CD4-positive, alpha-beta memory T cell (primary cell): ENCODE measurements around the gene SELENOH. TPM values are rescaled to one million over a fixed set of nuclear protein-coding genes. Genes with fewer than 3 reads are reported as not detected.
"Not testable (repeated sequence)": the region's sequence is repeated elsewhere in the genome, so short reads cannot be mapped to it uniquely, and the experiment has no call there.

ENCODE experiments used
- CTCF ChIA-PET: fragments of 350-600 bp; sonication (Branson Sonifier 250); formaldehyde crosslinking; loops from one replicate; lab custom pipeline; 2021; ENCODE audit warnings: inconsistent platforms; ENCODE audit not compliant: partially characterized antibody; lab: Charles Lee
- POLR2A ChIA-PET: fragments of 350-600 bp; sonication (Branson Sonifier 250); formaldehyde crosslinking; loops from one replicate; lab custom pipeline; 2021; ENCODE audit not compliant: partially characterized antibody; lab: Charles Lee
- DNase-seq, 5 donors: peaks; one replicate each; pipeline versions ENCODE4 v3.0.0 to v3.0.0-alpha.2; 2020 to 2022; ENCODE audit warnings: mixed read lengths in 1 of 5
- H3K27ac ChIP-seq: one replicate; pipeline ENCODE4 v1.7.0; 2013; ENCODE audit warnings: low read depth, low read length
- H3K27me3 ChIP-seq: 2 replicates; pipeline ENCODE4 v1.7.0; 2013; ENCODE audit warnings: mild to moderate bottlenecking, low read length, moderate library complexity; ENCODE audit not compliant: insufficient read depth
- H3K36me3 ChIP-seq: 2 replicates; pipeline ENCODE4 v1.7.0; 2013; ENCODE audit warnings: mild to moderate bottlenecking, low read length, moderate library complexity; ENCODE audit not compliant: insufficient read depth
- H3K4me1 ChIP-seq: 2 replicates; pipeline ENCODE4 v1.7.0; 2013; ENCODE audit warnings: mild to moderate bottlenecking, low read length, moderate library complexity; ENCODE audit not compliant: insufficient read depth
- H3K4me3 ChIP-seq, 2 donors: one replicate each; pipeline ENCODE4 v1.7.0; 2013; ENCODE audit warnings: low read length in 2 of 2, mild to moderate bottlenecking in 1 of 2
- H3K9me3 ChIP-seq, 2 donors: one replicate each; pipeline ENCODE4 v1.7.0; 2013; ENCODE audit warnings: low read length in 2 of 2, control low read depth in 1 of 2; ENCODE audit not compliant: control insufficient read depth in 1 of 2
- H3K27ac Mint-ChIP-seq, 7 donors: one replicate each; pipeline ENCODE4 v1.8.0; 2020 to 2021; ENCODE audit warnings: mixed read lengths in 7 of 7, mild to moderate bottlenecking in 6 of 7, inconsistent platforms in 3 of 7, moderate library complexity in 3 of 7
- H3K27me3 Mint-ChIP-seq, 2 donors: one replicate each; pipeline ENCODE4 v1.8.0; 2020 to 2021; ENCODE audit warnings: mixed read lengths in 2 of 2
- H3K36me3 Mint-ChIP-seq, 2 donors: one replicate each; pipeline ENCODE4 v1.8.0; 2020 to 2021; ENCODE audit warnings: mixed read lengths in 2 of 2, inconsistent platforms in 1 of 2, mild to moderate bottlenecking in 1 of 2
- H3K4me1 Mint-ChIP-seq, 4 donors: one replicate each; pipeline ENCODE4 v1.8.0; 2020 to 2021; ENCODE audit warnings: mixed read lengths in 4 of 4, mild to moderate bottlenecking in 1 of 4
- H3K4me3 Mint-ChIP-seq, 8 donors: one replicate each; pipeline ENCODE4 v1.8.0; 2020 to 2021; ENCODE audit warnings: mixed read lengths in 8 of 8, mild to moderate bottlenecking in 7 of 8, moderate library complexity in 6 of 8, inconsistent platforms in 3 of 8
- H3K9me3 Mint-ChIP-seq, 8 donors: one replicate each; pipeline ENCODE4 v1.8.0; 2020 to 2021; ENCODE audit warnings: mixed read lengths in 8 of 8, mild to moderate bottlenecking in 5 of 8, inconsistent platforms in 3 of 8, moderate library complexity in 1 of 8
- intact Hi-C: fragments of 100-400 bp; cut with micrococcal nuclease; formaldehyde crosslinking; loops from one replicate; pipeline ENCODE4 v1.15.1; 2023
- polyA plus RNA-seq, 2 donors: library from polyadenylated mRNA; unstranded; fragments of 300-500 nt; fragmentation: Illumina TruSeq; gene quantifications; one replicate each; pipeline ENCODE4 v1.2.3, GENCODE V29; 2021
- total RNA-seq, 2 experiments: library from RNA; stranded (reverse); gene quantifications; one replicate each; pipeline ENCODE4 v1.2.3, GENCODE V29; 2021

Gene SELENOH
- total and polyA plus RNA-seq, 4 experiments from 2014 or later, result 102 to 223 (median 150) TPM

GRCh38 chr11:57705432-57705831, 35.9 kb upstream of the SELENOH start:
- H3K27ac ChIP-seq, H3K27ac Mint-ChIP-seq, H3K4me3 ChIP-seq, DNase-seq, H3K4me1 ChIP-seq, H3K9me3 Mint-ChIP-seq, H3K27me3 ChIP-seq, H3K27me3 Mint-ChIP-seq, H3K9me3 ChIP-seq, intact Hi-C loops, H3K4me3 Mint-ChIP-seq: not testable (repeated sequence)
- peaks cover 11 to 20% (median 12%) of the 10 kb centered on the region in 4 donors for H3K4me1 Mint-ChIP-seq
- ChIA-PET POLR2A (interaction anchor here (0.6 kb wide), 1 partner anchor 13 kb away, joined by 3 read pairs; no protein-coding TSS in a partner anchor), CTCF (interaction anchor here (3.3 kb wide), 1 partner anchor 95 kb away, joined by 17 read pairs; no protein-coding TSS in a partner anchor)
- H3K36me3 Mint-ChIP-seq, result peaks cover 19 to 47% of the 10 kb centered on the region in 2 donors
- H3K36me3 ChIP-seq, result peaks cover 27% of the 10 kb centered on the region

GRCh38 chr11:57709802-57710367, 31.4 kb upstream of the SELENOH start:
- peaks cover 33% of the 10 kb centered on the region for H3K4me1 ChIP-seq
- H3K27ac Mint-ChIP-seq, result peak overlapping the region in 5 of 7 donors; percentile 3 to 79 (median 51)
- peak overlapping the region in 1 of 8 donors; percentile 21 for H3K4me3 Mint-ChIP-seq
- H3K36me3 ChIP-seq, result peaks cover 1% of the 10 kb centered on the region
- peaks cover 3 to 32% of the 10 kb centered on the region in 2 donors for H3K36me3 Mint-ChIP-seq
- no peaks in the 10 kb centered on the region for H3K27me3 ChIP-seq
- no peak overlapping the region for H3K4me3 ChIP-seq
- H3K9me3 Mint-ChIP-seq, result no peaks in the 10 kb centered on the region
- H3K9me3 ChIP-seq, result no peaks in the 10 kb centered on the region
- DNase-seq, result no peak
- CTCF ChIA-PET, result interaction anchor here (1.1 to 5.3 kb wide), 4 partner anchors 8 to 142 kb away, joined by 4 to 30 read pairs (median 5); partner anchors contain the start of gene UBE2L6
- intact Hi-C loops, result loop anchor here (5.0 to 10.0 kb wide), 2 partner anchors 1432 to 1845 kb away; partner anchors contain the start of gene FAM111A
- no peaks in the 10 kb centered on the region for H3K27me3 Mint-ChIP-seq
- peaks cover 31 to 62% (median 44%) of the 10 kb centered on the region in 4 donors for H3K4me1 Mint-ChIP-seq
- POLR2A ChIA-PET, result interaction anchor here (0.7 to 2.6 kb wide), 4 partner anchors 9 to 253 kb away, joined by 3 to 29 read pairs (median 4); partner anchors contain the start of gene SELENOH
- no peak overlapping the region for H3K27ac ChIP-seq

GRCh38 chr11:57711414-57712255, 29.7 kb upstream of the SELENOH start, which contains the start of gene MED19:
TSS of gene MED19 (minus strand) at chr11:57712215. CDS start at chr11:57712179, 36 bp downstream.
- Mint-ChIP-seq H3K4me3 (peak within 1 kb of the TSS; percentile 93 to 99 (median 98)), H3K27ac (peak within 1 kb of the TSS; percentile 91 to 99 (median 98)), H3K36me3 (peaks cover 0 to 28% of the 10 kb centered on the region in 2 donors), H3K9me3 (no peaks in the 10 kb centered on the region), H3K4me1 (peaks cover 31 to 64% (median 44%) of the 10 kb centered on the region in 4 donors), H3K27me3 (no peaks in the 10 kb centered on the region)
- peak; percentile 81 to 92 (median 84) for DNase-seq
- Histone ChIP-seq H3K4me1 (peaks cover 34% of the 10 kb centered on the region), H3K9me3 (no peaks in the 10 kb centered on the region), H3K4me3 (peak within 1 kb of the TSS; percentile 92 to 96), H3K27me3 (no peaks in the 10 kb centered on the region), H3K27ac (peak within 1 kb of the TSS; percentile 96), H3K36me3 (no peaks in the 10 kb centered on the region)
- intact Hi-C loops, result loop anchor here (1.0 to 10.0 kb wide), 12 partner anchors 30 to 1957 kb away; partner anchors contain the start of genes CLP1, FAM111A, PATL1 and SELENOH
- CTCF ChIA-PET, result interaction anchor here (0.9 to 5.3 kb wide), 4 partner anchors 89 to 218 kb away, joined by 3 to 30 read pairs (median 4); partner anchors contain the start of gene UBE2L6
- POLR2A ChIA-PET, result interaction anchor here (0.6 to 3.7 kb wide), 19 partner anchors 8 to 866 kb away, joined by 3 to 29 read pairs (median 4); partner anchors contain the start of genes BTBD18, SELENOH, SSRP1 and TIMM10

GRCh38 chr11:57712256-57713150, 28.8 kb upstream of the SELENOH start, which contains the start of gene TMX2:
TSS of gene TMX2 (plus strand) at chr11:57712593. CDS start at chr11:57712619, 26 bp downstream.
- H3K27me3 Mint-ChIP-seq, result no peaks in the 10 kb centered on the region
- no peaks in the 10 kb centered on the region for H3K9me3 ChIP-seq
- H3K4me1 Mint-ChIP-seq, result peaks cover 30 to 64% (median 43%) of the 10 kb centered on the region in 4 donors
- peaks cover 34% of the 10 kb centered on the region for H3K4me1 ChIP-seq
- H3K4me3 Mint-ChIP-seq, result peak within 1 kb of the TSS; percentile 93 to 99 (median 98)
- intact Hi-C loops, result loop anchor here (1.0 to 10.0 kb wide), 12 partner anchors 29 to 1956 kb away; partner anchors contain the start of genes CLP1, FAM111A, PATL1 and SELENOH
- no peaks in the 10 kb centered on the region for H3K9me3 Mint-ChIP-seq
- DNase-seq, result peak; percentile 89 to 97 (median 94)
- ChIA-PET POLR2A (interaction anchor here (0.6 to 3.7 kb wide), 20 partner anchors 9 to 866 kb away, joined by 3 to 29 read pairs (median 4); partner anchors contain the start of genes BTBD18, SELENOH, SSRP1 and TIMM10), CTCF (interaction anchor here (0.9 to 5.3 kb wide), 5 partner anchors 88 to 219 kb away, joined by 3 to 30 read pairs (median 5); partner anchors contain the start of gene UBE2L6)
- H3K36me3 Mint-ChIP-seq, result peaks cover 0 to 27% of the 10 kb centered on the region in 2 donors
- H3K4me3 ChIP-seq, result peak within 1 kb of the TSS; percentile 92 to 96
- peak within 1 kb of the TSS; percentile 96 for H3K27ac ChIP-seq
- H3K36me3 ChIP-seq, result no peaks in the 10 kb centered on the region
- no peaks in the 10 kb centered on the region for H3K27me3 ChIP-seq
- peak within 1 kb of the TSS; percentile 91 to 99 (median 98) for H3K27ac Mint-ChIP-seq

DNA sequence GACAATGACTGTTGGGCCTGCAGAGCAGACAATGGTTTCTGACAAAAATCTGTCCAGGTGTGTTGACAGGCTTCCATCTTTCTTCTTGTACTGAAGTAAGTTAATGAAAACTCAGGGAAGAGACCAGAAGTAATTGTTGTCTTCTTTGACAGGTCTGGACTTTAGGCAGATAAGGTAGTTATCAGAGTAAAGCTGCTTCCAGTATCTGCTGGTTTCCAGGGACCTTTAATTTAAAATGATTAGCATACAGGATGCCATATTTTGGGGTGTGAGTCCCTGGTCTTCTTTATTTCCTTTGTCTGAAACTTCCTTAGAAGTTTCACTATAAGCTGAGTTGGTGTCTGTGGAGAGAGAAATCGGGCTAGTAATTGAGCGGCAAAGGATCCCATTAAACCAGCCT, 27.5 kb upstream of the SELENOH start:
- peaks cover 7 to 26% of the 10 kb centered on the region in 2 donors for H3K36me3 Mint-ChIP-seq
- H3K27ac ChIP-seq, result no peak overlapping the region
- H3K4me1 ChIP-seq, result peaks cover 34% of the 10 kb centered on the region
- ChIA-PET CTCF (interaction anchor here (0.8 to 2.2 kb wide), 5 partner anchors 12 to 146 kb away, joined by 3 to 20 read pairs (median 4); partner anchors contain the start of gene UBE2L6), POLR2A (interaction anchor here (0.6 to 3.7 kb wide), 5 partner anchors 22 to 865 kb away, joined by 3 to 25 read pairs (median 3); partner anchors contain the start of genes SELENOH, ZDHHC5 and ZFP91)
- H3K9me3 ChIP-seq, result no peaks in the 10 kb centered on the region
- peak overlapping the region in 5 of 7 donors; percentile 7 to 97 (median 91) for H3K27ac Mint-ChIP-seq
- no peak for DNase-seq
- intact Hi-C loops, result loop anchor here (2.0 to 10.0 kb wide), 3 partner anchors 1428 to 1955 kb away; partner anchors contain the start of genes FAM111A and PATL1
- H3K27me3 Mint-ChIP-seq, result no peaks in the 10 kb centered on the region
- H3K27me3 ChIP-seq, result no peaks in the 10 kb centered on the region
- H3K4me1 Mint-ChIP-seq, result peaks cover 24 to 64% (median 40%) of the 10 kb centered on the region in 4 donors
- H3K4me3 Mint-ChIP-seq, result peak overlapping the region; percentile 93 to 99 (median 98)
- H3K36me3 ChIP-seq, result no peaks in the 10 kb centered on the region
- no peak overlapping the region for H3K4me3 ChIP-seq
- H3K9me3 Mint-ChIP-seq, result no peaks in the 10 kb centered on the region

- H3K4me1 ChIP-seq, result peaks cover 21% of the 10 kb centered on the region
- CTCF ChIA-PET, H3K27me3 ChIP-seq, H3K27me3 Mint-ChIP-seq, H3K27ac Mint-ChIP-seq, H3K9me3 ChIP-seq, POLR2A ChIA-PET, H3K4me3 ChIP-seq, DNase-seq, H3K36me3 ChIP-seq, H3K27ac ChIP-seq, H3K9me3 Mint-ChIP-seq, H3K4me3 Mint-ChIP-seq: not testable (repeated sequence)
- Mint-ChIP-seq H3K4me1 (peaks cover 15 to 41% (median 26%) of the 10 kb centered on the region in 4 donors), H3K36me3 (peaks cover 7 to 22% of the 10 kb centered on the region in 2 donors)
- intact Hi-C loops, result loop anchor here (10.0 kb wide), 1 partner anchor 1838 kb away; no protein-coding TSS in a partner anchor
Observed at GRCh38 chr11:57716726-57717125, 24.6 kb upstream of the SELENOH start.
